Mesenteric fat pad (tissue), 1 donor: Measurements from ENCODE around the gene SAXO1. TPM values are rescaled to one million over a fixed set of nuclear protein-coding genes. Genes with fewer than 3 reads are reported as not detected.

Experiments
- DNase-seq: peaks from one replicate; pipeline ENCODE4 v3.0.0-alpha.2; 2020; ENCODE audit warnings: low spot score
- total RNA-seq: library from RNA; stranded (reverse); fragmentation: NEBNext Ultra II Directional; extraction: Animal tissue kit (Norgen Biotek cat#: 25700); gene quantifications from one replicate; pipeline ENCODE4 v1.2.1, GENCODE V29; 2021
- donor health status: DM: yes; HTN: yes; CAD: no.

The SAXO1 gene
- total RNA-seq, 1 donor from 2014 or later = not detected

- no peak for DNase-seq
These were observed 155.0 kb downstream of the SAXO1 start for GRCh38 chr9:18877984-18878383.

Other genes starting within 250 kb of the SAXO1 start
- gene RRAGA, start 16.2 kb upstream of the SAXO1 start, total RNA-seq = 90.5 TPM
- gene HAUS6, start 69.7 kb upstream of the SAXO1 start, total RNA-seq = 11.6 TPM
- 1,711 TPM for gene PLIN2, start 94.3 kb upstream of the SAXO1 start, total RNA-seq
- gene DENND4C, start 197.5 kb upstream of the SAXO1 start, total RNA-seq = 62.7 TPM